Transverse colon (tissue), 4 donors: ENCODE measurements around the gene TNRC18. TPM values are rescaled to one million over a fixed set of nuclear protein-coding genes. Genes with fewer than 3 reads are reported as not detected.
A peak's percentile ranks its signal among the peaks of the same experiment; 100 is the strongest.
"Not testable (repeated sequence)": the region's sequence is repeated elsewhere in the genome, so short reads cannot be mapped to it uniquely, and the experiment has no call there.

ENCODE experiments used
- DNase-seq: peaks from one replicate; pipeline ENCODE4 v3.0.0-alpha.2; 2019
- H3K27ac ChIP-seq, 4 donors: fragments of 200-600 bp; sonication (generic); 2 replicates each; pipeline ENCODE4 v1.5.1; 2016 to 2018; ENCODE audit warnings: inconsistent platforms in 4 of 4
- H3K27me3 ChIP-seq: fragments of 200-600 bp; sonication (generic); 2 replicates; pipeline ENCODE4 v1.5.1; 2017; ENCODE audit warnings: inconsistent platforms
- H3K36me3 ChIP-seq, 4 donors: fragments of 200-600 bp; sonication (generic); 2 replicates each; pipeline ENCODE4 v1.5.1; 2017 to 2019; ENCODE audit warnings: inconsistent platforms in 4 of 4
- H3K4me1 ChIP-seq, 4 donors: fragments of 200-600 bp; sonication (generic); 2 replicates each; pipeline ENCODE4 v1.5.1; 2017 to 2020; ENCODE audit warnings: inconsistent platforms in 4 of 4
- H3K4me3 ChIP-seq, 4 donors: fragments of 200-600 bp; sonication (generic); 1 replicate in 1 of 4; 2 replicates in 3 of 4; pipeline versions ENCODE4 v1.5.1 to v1.6.1; 2017 to 2019; ENCODE audit warnings: inconsistent platforms in 4 of 4
- H3K9me3 ChIP-seq, 2 donors: fragments of 200-600 bp; sonication (generic); 2 replicates each; pipeline ENCODE4 v1.5.1; 2017 to 2019; ENCODE audit warnings: inconsistent platforms in 2 of 2
- CTCF ChIP-seq, 5 experiments: fragments of 200-600 bp in 3 of 5; fragments of 450-650 bp in 2 of 5; sonication (generic) in 3 of 5; IDR thresholded peaks; 1 replicate in 2 of 5; 2 replicates in 3 of 5; pipeline ENCODE4 v1.5.1; 2016 to 2017; ENCODE audit warnings: antibody characterized with exemption in 5 of 5, inconsistent platforms in 3 of 5, mild to moderate bottlenecking in 2 of 5, moderate library complexity in 1 of 5
- EP300 ChIP-seq: sonication (generic); formaldehyde crosslinking; IDR thresholded peaks from one replicate; pipeline ENCODE4 v1.6.1; 2017; ENCODE audit warnings: antibody characterized with exemption, low read depth
- POLR2A ChIP-seq: fragments of 450-650 bp; IDR thresholded peaks from one replicate; pipeline ENCODE4 v1.6.1; 2016; ENCODE audit warnings: antibody characterized with exemption, mild to moderate bottlenecking, moderate library complexity
- POLR2AphosphoS5 ChIP-seq, 3 donors: sonication (generic); formaldehyde crosslinking; IDR thresholded peaks; one replicate each; pipeline ENCODE4 v1.6.1; 2016; ENCODE audit warnings: antibody characterized with exemption in 3 of 3
- WGBS, 2 donors: methylation state at CpG; one replicate each; pipeline ENCODE4 v1.1.5; 2018; ENCODE audit warnings: low coverage in 1 of 2; 5-methylcytosine and 5-hydroxymethylcytosine counted together
- in situ Hi-C, 4 donors: fragments of 200-750 bp; cut with MboI; loops; one replicate each; pipeline versions ENCODE4 v1.15.0 to v1.15.1; 2017; ENCODE audit warnings: low sequenced_read_pairs in 3 of 4, low pct_ligation_motif_present in 1 of 4, low pct_unique_long_range_greater_than_20kb in 1 of 4
- intact Hi-C: fragments of 100-400 bp; cut with DNase I; formaldehyde crosslinking; loops from one replicate; pipeline ENCODE4 v1.15.1; 2023; ENCODE audit warnings: low total_unique reads
- total RNA-seq, 4 donors: library from RNA; depleted of rRNA; stranded (reverse); fragments of >200 nt; gene quantifications; one replicate each; pipeline ENCODE4 v1.1.0, GENCODE V29; 2016

TNRC18 gene
- total RNA-seq, result 100 to 1,000 TPM in 3 of 4 donors, 10 to 100 TPM in 1; 91.2 to 430 (median 175) TPM

GRCh38 chr7:5423306-5423975 is at the start of gene TNRC18:
TSS of gene TNRC18 (minus strand) at chr7:5423834. CDS start at chr7:5421246, 2,588 bp downstream.
- no peaks in the 10 kb centered on the region for H3K36me3 ChIP-seq
- peak; percentile 32 for DNase-seq
- peak within 1 kb of the TSS; percentile 89 to 99 (median 96) for H3K4me3 ChIP-seq
- peak within 1 kb of the TSS; percentile 96 to 100 (median 98) for H3K27ac ChIP-seq
- H3K9me3 ChIP-seq, result no peaks in the 10 kb centered on the region
- TF ChIP-seq CTCF (IDR thresholded peaks at IDR 0.05) (no peak), POLR2AphosphoS5 (IDR thresholded peaks at IDR 0.05) (no peak), EP300 (no peak), POLR2A (no peak)
- H3K27me3 ChIP-seq, result no peaks in the 10 kb centered on the region
- in situ Hi-C loops (no loop called here), intact Hi-C loops (no loop called here)
- 0% methylated on average over 4 to 48 of the region's 67 CpGs for WGBS, 2 donors
- H3K4me1 ChIP-seq, result peaks cover 0 to 17% (median 16%) of the 10 kb centered on the region in 4 donors

GRCh38 chr7:5472432-5473315 is 49.0 kb upstream of the TNRC18 start:
- Histone ChIP-seq H3K27me3 (no peaks in the 10 kb centered on the region), H3K27ac (no peak overlapping the region), H3K9me3 (no peaks in the 10 kb centered on the region), H3K4me3 (no peak overlapping the region), H3K36me3 (no peaks in the 10 kb centered on the region), H3K4me1 (peaks cover 0 to under 1% (median 0%) of the 10 kb centered on the region in 4 donors)
- intact Hi-C loops, result no loop called here
- WGBS, 2 donors, result 91 to 100% methylated on average over 1 to 20 of the region's 20 CpGs
- DNase-seq, result no peak
- TF ChIP-seq EP300 (no peak), POLR2A (no peak), CTCF (IDR thresholded peaks at IDR 0.05) (no peak), POLR2AphosphoS5 (IDR thresholded peaks at IDR 0.05) (no peak)
- in situ Hi-C loops, result loop anchor here in 2 of 4 donors (25.0 kb wide), 2 partner anchors 110 to 235 kb away; no protein-coding TSS in a partner anchor

- H3K27ac ChIP-seq, H3K9me3 ChIP-seq, intact Hi-C loops, H3K4me3 ChIP-seq, DNase-seq, H3K27me3 ChIP-seq, H3K4me1 ChIP-seq, H3K36me3 ChIP-seq: not testable (repeated sequence)
- 92 to 100% methylated on average over 1 to 14 of the region's 14 CpGs for WGBS, 2 donors
- in situ Hi-C loops, result loop anchor here in 2 of 4 donors (25.0 kb wide), 2 partner anchors 109 to 234 kb away; no protein-coding TSS in a partner anchor
Measured at GRCh38 chr7:5471623-5472022, 48.0 kb upstream of the TNRC18 start.

GRCh38 chr7:5470816-5471215 is 47.2 kb upstream of the TNRC18 start:
- H3K9me3 ChIP-seq, result no peaks in the 10 kb centered on the region
- intact Hi-C loops, result no loop called here
- no peaks in the 10 kb centered on the region for H3K36me3 ChIP-seq
- in situ Hi-C loops, result loop anchor here in 2 of 4 donors (25.0 kb wide), 2 partner anchors 109 to 234 kb away; no protein-coding TSS in a partner anchor
- WGBS, 2 donors, result 81% methylated on average over 20 of the region's 22 CpGs; no CpG with 5 or more reads in 1 of the 2 donors
- no peak overlapping the region for H3K4me3 ChIP-seq
- TF ChIP-seq CTCF (IDR thresholded peaks at IDR 0.05) (no peak), POLR2A (no peak), EP300 (no peak), POLR2AphosphoS5 (IDR thresholded peaks at IDR 0.05) (no peak)
- no peak for DNase-seq
- no peak overlapping the region for H3K27ac ChIP-seq
- H3K27me3 ChIP-seq, result no peaks in the 10 kb centered on the region
- H3K4me1 ChIP-seq, result no peaks in the 10 kb centered on the region
